ENCODE measurements around the gene SH3RF3.

SH3RF3 gene

DNA sequence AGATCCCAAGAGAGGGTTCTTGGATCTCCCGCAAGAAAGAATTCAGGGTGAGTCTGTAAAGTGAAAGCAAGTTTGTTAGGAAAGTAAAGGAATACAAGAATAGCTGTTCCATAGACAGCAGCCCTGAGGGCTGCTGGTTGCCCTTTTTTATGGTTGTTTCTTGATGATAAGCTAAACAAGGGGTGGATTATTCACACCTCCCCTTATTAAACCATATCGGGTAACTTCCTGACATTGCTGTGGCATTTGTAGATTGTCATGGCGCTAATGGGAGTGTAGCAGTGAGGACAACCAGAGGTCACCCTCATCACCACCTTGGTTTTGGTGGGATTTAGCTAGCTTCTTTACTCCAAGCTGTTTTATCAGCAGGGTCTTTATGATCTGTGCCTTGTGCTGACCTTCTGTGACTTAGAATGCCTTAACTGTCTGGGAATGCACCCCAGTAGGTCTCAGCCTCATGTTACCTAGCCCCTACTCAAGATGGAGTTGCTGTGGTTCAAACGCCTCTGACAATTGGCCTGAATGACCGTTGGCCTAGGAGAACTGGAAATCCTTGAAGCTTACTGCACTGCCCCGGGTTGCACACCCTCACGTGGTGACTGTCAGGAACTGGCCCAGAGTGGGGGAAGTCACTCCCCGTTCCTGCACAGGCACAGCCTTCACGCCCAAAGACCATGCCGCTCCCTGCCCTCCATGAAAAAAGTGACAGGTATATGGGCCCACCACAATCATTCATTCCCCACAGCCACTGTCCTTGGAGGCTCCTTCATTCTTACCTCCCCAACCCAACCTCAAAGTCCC, 347.8 kb downstream of the SH3RF3 start:
- DNase-seq (ENCODE audit: low read depth in 2 of 2), result no peak

DNA sequence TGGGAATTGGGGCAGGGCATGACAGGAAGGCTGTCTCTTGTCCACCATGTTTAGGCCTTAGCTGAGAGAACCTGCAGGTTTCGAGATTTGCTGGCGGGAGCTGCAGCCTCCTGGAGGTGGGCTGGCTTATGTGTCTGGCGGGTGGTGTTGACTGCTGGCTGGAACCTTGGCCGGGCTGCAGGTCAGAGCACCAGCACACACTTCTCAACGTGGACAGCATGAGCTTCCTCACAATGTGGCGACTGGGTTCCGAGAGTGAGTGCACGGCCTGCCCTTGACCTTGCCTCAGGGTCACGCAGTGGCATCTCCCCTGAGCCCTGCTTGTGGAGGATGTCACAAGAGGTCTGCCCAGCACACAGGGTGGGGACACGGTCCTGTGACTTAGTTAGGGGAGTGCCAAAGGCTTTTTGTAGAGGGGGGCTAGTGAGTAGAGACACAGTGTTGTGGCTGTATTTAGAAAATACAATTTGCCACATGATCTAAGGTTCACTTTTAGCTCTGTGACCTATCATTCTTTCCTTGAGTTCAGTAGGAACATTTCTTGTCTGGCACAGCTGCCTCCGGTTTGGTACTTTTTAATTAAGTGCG, 350.0 kb downstream of the SH3RF3 start:
- DNase-seq (ENCODE audit: low read depth in 2 of 2), result no peak

DNA sequence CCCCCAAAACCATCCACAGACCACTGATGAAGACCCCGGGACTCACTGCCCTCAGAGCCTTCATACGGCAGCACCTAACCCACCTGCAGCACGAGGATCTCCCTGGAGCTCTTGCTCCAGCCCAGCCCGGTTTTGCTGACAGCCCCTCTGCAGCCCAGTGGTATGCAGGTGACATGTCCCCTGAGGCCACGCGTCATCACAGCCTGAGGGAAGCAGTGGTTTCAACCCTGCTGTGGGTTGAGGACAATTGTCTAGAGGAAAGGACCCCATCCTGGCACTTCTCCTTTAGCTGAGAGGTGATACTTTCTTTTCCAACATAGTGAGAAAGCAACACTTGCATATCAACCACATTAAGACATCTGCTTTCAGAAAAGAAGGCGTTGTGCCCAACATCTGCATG, 350.8 kb downstream of the SH3RF3 start:
- no peak for DNase-seq (ENCODE audit: low read depth in 2 of 2)

DNA sequence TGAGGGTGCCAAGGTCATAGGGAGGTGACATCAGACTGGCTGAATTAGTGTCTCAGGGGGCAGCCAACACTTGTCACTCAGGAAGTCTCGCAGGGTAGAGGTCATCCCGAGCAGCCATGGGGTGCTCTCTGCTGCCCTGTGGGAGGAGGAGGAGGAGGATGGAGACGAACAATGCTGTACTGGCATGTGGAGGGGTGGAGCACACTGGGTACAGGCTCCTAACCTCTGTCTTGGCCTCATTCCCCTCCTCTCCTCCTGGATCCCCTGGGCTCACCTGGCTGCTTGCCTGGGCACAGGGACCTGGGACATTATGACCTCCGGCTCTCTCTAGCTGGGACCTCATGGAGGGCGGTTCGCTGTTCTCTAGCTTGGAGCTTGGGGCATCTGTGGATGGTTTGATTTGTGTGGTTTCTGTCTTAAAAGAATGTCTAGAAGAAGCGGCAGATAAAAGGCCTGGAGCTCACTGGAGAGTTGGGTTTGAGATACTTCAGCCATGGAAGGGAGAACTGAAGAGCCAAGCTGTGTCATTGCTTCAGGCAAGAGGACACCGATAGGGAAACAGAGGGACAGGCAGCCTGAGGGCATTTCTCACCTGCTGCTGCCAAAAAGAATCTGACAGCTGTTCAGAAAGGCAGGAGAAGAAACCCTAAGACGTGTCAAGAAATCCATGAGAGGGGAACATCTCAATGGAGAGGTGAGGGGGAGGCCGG, 351.6 kb downstream of the SH3RF3 start:
- no peak for DNase-seq (ENCODE audit: low read depth in 2 of 2)

- DNase-seq (ENCODE audit: low read depth in 2 of 2), result no peak
Observed at GRCh38 chr2:109481196-109481555, 352.2 kb downstream of the SH3RF3 start.

DNA sequence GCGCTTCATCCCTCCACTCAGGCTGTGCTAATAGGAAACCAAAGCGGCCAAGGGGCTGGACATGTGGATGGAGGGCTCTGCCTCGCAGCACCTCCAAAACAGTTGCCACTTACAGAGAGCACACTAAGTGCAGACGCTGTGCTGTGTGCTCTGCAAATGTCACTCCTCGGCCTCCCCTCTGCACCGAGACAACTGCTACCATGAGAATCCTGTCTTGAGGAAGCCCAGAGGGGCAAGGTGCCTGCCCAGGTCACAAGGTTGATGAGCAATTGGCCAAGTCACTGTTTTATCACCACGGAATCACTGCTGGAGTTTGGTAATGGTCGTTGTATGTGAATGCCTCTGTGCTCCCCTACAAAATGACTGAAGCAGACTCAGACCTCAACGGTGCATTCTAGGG, 352.6 kb downstream of the SH3RF3 start:
- DNase-seq (ENCODE audit: low read depth in 2 of 2), result no peak

DNA sequence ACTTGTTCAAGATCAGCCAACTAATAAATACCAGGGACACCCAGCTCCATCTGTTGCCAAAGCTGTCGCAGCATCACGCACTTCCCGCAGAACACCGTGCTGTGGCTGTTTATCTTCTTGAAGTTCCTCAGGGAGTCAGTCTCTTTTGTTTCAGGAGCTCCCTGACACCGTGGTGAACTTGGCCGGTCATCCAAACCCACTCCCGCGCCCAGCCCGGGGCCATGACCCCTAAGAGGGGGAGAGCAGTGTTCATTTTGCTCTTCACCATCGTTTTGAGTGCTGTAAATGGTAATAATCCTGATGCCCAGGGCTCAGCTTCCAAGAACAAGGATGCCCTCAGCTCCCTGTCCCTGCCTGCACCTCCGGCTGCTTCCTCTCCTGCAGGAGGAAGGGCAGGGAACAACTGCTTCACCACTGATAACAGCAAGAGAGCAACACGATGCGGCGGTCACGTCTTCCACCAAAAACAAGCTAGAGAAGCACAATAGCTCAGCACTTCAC, 353.4 kb downstream of the SH3RF3 start:
- DNase-seq (ENCODE audit: low read depth in 2 of 2), result no peak

DNA sequence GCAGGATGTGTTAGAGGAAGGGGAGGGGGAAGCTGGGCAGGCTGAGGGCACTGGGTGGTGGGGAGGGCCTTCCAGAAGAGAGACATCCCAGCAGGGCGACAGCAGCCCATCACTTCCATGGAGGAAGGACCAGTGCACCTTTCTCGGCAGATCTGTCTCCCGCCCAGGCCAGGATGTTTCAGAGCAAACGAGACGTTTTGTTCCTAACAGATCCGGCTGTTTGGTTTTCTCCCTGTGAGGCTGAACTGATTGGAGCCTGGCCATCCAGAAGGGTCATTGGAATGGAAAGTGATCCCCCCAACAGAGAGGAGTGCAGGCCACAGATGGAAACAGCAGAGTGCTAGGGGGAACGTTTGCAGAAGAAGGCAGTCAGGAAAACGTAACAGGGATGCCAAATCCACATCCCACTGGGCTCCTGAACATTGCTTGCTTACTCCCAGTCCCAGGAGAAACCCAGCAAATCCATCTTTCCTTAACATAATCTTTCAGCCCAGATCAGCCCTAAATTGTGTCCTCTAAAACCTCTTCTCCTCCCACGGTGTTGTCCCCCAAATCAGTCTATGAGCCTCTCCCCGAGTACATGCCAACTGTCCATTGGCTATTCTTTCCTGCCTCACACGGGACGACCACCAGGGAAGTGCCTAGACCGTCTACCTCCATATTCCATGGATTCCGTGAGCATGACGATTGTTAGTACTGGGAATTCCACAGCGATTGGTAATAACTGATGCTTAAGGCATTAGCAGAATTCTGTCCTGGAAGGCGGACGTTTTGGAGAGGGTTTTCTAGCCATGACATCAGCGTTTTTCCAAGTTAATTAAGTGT, 357.9 kb downstream of the SH3RF3 start:
- DNase-seq (ENCODE audit: low read depth in 2 of 2), result no peak

DNA sequence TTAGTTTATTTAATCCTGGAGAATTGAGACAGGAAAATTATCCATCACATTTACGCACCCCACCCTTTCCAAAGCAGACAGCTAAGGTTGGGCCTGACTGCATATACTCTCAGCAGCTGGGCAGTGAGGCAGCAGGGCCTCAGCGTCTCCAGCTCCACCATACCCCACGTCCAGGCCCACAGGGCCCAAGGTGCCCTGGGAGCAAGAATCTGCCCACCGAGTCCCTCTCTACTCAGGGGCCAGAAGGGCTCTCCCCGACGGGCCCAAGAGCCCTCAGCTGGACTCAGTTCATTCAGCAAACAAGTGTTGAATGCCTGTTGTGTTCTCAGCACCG, 358.5 kb downstream of the SH3RF3 start:
- no peak for DNase-seq (ENCODE audit: low read depth in 2 of 2)

DNA sequence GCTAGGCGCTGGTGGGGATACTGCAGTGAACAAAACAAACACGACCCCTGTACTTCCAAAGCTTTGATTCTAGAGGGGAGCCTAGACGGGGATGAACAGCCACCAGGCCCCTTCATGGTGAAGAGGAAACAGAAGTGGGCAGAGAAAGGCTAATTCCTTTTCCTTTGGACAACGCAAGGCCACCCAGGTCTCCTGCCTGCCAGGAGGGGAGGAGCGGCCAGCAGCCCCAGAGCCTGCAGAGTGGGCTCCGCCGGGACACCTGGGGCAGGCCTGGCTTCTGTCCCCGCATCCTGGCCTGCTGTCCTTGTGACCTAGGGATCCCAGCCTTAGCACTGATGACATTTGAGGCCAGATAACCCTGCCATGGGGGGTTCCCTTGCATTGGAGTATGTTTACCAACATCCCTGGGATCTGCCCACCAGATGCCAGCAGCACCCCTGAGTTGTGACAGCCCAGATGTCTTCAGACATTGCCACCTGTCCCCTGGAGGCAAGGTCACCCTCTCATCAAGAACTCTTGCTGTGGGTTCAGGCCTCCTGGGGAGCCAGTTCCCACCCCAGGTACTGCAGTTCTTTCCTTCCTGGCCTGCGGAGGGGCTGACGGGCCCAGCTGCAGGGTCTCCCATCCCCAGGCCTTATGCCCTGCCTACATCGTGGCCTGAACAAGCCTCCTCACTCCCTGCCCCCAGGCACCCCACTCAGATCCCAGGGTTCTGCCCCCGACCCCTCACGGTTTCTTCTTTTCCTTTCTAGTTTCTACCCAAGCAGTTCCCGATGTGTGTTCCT, 359.1 kb downstream of the SH3RF3 start:
- no peak for DNase-seq (ENCODE audit: low read depth in 2 of 2)

- DNase-seq (ENCODE audit: low read depth in 2 of 2), result no peak
Observed at GRCh38 chr2:109489296-109489695, 360.3 kb downstream of the SH3RF3 start.

GRCh38 chr2:109493176-109493935, 364.4 kb downstream of the SH3RF3 start:
- DNase-seq (ENCODE audit: low read depth in 2 of 2), result no peak

- no peak for DNase-seq (ENCODE audit: low read depth in 2 of 2)
Observed at GRCh38 chr2:109494351-109494750, 365.3 kb downstream of the SH3RF3 start.

- DNase-seq (ENCODE audit: low read depth in 2 of 2), result no peak
Observed at GRCh38 chr2:109497463-109497862, 368.5 kb downstream of the SH3RF3 start.

- DNase-seq (ENCODE audit: low read depth in 2 of 2), result no peak
Observed at GRCh38 chr2:109497911-109498870, 369.2 kb downstream of the SH3RF3 start.

- no peak for DNase-seq (ENCODE audit: low read depth in 2 of 2)
Observed at GRCh38 chr2:109498906-109499305, 369.9 kb downstream of the SH3RF3 start.

DNA sequence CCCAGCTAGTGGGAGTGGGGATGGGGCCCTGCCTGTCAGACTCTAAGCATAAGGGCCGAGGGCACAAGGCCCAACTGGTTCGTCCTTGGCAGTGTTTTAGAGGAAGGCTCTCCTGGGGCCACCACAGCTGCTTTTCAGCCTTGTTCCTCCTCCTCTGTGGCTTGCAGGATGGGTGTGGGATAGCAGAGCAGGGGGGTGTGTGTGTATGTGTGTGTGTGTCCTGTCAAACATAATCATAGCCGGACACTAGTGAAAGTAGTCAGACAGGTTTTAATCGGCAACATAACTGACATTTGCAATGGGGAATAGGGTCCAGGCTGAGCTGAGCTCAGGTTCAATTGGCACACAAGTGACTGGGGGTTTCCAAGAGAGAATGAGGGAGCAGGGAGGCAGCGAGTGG, 370.6 kb downstream of the SH3RF3 start:
- no peak for DNase-seq (ENCODE audit: low read depth in 2 of 2)

GRCh38 chr2:109500910-109501309, 371.9 kb downstream of the SH3RF3 start:
- DNase-seq (ENCODE audit: low read depth in 2 of 2), result no peak

- no peak for DNase-seq (ENCODE audit: low read depth in 2 of 2)
Observed at GRCh38 chr2:109501461-109501860, 372.5 kb downstream of the SH3RF3 start.

All from stimulated activated CD8-positive, alpha-beta memory T cell treated with anti-CD3 and anti-CD28 coated beads, Interleukin-15, amount 100 ng/mL, for 48 hours (primary cell).